ENCODE measurements around the gene PLEKHA8.

Gene PLEKHA8

DNA sequence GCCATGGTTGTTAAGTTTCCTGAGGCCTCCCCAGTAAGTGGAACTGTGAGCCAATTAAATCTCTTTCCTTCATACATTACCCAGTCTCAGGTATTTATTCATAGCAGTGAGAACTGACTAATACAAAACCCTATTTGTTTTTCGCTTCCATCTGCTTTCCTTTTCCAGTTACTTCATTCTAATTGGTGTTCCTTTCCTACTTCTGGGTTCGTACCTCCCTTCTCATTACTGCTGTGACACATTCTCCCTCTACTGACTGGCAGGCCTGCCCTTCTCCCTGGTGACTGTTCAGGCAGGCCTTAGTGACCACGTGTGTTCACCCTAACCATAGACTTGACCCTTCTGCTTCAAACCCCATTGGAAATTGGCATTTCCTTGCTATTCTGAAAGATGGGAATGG is 144.2 kb downstream of the PLEKHA8 start:
- DNase-seq = no peak

DNA sequence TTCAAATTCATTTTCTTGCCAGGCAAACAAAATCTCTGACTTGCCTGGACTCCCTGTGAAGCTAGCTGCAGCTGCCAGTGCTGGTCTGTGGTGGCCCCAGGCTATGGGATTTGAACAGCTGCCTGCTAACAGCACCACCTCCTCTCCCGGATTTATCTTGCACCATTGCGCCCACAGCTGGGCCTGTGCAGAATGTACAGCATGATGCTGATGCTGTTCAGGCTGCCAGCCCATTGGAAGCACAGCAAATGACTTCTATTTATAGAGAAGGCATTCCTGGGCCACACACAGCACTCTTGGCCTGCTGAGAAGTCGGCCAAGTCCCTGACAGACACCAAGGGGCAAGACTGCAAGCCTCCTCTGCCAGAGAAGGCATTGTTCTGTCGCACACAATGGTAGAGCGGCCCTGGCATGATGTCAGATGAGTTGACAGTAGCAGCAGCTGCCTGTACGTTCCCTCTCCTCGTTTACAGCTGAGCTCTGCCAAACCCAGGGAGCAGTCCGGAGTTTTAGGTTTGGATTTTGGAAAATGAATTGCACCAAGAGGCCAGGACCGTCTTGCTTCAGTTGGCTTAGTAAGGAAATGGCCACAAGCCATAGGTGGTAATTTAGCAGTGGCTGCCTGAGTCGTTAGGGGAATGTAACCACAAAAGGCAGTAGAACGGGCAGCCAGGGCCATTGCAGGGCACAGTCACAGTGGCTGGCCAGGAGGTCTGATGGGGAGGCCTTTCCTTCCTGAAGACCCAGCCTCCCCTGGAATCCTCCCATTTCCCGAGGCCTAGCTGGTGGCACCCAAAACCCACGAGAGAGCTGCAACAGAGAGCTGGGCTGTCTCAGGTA is 145.1 kb downstream of the PLEKHA8 start:
- peak; percentile 86 for DNase-seq

DNA sequence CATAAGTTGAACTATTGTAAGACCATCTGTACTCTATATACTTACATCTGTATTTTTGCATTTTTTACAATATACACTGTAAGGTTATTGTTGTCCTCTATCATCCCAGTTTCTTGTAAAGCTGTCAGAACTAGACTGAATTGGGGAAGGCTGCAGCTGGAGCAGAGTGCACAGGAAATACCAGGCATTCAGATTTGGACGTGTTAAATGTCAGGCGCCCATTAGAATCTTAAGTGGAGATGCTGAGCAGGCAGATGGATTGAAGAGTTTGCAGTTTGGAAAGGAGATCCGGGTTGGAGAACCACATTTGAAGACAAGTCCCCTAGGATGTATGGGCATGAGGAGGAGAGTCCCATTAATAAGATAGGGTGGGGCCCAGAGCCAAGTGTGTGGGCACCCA is 147.0 kb downstream of the PLEKHA8 start:
- peak; percentile 31 for DNase-seq

DNA sequence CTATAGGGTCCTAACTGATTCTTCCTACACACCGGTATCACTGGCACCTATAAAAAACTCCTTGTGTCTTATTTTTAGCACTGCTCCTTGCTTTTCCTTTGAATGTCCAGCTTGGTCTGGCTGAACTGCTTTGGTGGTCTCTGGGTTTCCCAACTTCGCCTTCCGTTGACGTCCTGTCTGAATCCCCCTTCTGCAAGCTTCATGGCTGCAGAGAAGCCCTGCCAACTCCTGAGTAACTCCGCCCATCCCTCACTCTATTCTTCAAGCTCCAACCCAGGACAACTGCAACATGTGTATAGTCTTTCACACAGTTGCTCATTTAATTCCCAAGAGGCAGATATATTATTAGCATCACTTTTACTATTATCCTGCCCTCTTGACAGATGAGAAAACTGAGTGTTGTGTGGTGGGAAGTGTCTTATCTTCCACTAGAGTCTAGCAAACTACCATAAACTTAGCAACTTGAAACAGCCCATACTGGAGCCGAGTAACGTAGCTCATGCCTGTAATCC is 147.5 kb downstream of the PLEKHA8 start:
- DNase-seq = no peak

DNA sequence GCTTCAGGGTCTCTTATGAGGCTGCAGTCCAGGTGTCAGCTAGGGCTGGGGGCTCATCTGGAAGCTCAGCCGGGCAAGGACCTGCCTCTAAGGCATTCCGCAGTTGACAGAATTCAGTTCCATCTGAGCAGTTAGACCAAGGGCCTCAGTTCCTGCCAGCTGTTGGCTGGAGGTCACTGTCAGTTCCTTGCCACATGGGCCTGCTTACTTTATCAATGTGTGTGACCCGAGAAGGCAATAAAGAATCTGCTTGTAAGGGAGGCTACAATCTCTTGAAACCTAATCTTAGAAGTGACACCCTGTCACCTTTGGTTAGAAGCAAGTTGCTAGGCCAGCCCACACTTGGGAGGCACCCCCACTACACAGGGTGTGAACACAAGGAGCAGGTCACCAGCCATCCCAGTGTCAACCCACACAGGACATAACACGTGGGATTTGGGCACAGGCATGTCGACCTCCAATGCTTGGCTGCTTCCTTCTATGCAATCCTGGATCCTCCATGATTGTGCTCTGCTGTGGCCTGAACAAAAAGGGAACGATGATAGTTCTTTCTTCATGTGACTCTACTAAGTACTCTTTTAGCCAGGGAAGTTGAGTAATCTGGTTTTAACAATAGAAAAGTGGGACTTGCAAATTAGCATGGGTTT is 148.4 kb downstream of the PLEKHA8 start:
- DNase-seq = no peak

DNA sequence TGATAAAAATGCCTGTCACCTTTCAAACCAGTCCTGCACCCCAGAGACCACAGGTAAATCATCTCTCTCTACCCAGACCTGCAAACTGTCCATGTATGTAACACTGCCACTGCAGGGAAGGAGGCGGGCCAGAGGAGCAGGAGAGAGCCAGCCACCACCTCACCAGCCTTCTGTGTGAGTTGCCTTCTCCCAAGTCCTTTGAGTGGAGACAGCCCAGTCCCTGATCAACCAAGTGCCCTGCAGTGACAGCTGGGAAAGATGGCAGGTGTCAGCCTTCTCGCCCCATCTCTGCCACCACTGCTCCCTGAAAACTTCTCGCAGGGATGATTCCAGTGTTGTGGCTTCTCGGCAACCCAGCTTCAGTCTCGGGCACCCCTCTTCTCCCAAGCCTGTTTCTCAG is 149.0 kb downstream of the PLEKHA8 start:
- no peak for DNase-seq

DNA sequence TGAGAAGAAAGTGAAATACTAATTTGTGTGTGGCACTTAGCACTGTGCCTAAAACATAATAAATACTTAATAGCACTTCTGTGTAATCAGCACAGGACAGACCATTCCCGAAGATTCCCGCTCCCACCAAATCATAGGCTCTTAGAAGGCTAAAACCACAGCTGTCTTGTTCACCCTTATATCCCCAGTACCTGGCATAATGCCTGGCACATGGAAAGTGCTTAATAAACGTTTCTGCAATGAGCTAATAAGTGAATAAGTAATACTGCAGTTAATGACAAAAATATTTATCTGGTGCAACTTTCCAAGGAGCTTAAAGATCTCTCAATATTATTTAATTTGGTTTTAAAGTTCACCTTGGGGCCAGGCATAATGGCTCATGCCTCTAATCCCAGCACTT is 149.8 kb downstream of the PLEKHA8 start:
- DNase-seq = no peak

DNA sequence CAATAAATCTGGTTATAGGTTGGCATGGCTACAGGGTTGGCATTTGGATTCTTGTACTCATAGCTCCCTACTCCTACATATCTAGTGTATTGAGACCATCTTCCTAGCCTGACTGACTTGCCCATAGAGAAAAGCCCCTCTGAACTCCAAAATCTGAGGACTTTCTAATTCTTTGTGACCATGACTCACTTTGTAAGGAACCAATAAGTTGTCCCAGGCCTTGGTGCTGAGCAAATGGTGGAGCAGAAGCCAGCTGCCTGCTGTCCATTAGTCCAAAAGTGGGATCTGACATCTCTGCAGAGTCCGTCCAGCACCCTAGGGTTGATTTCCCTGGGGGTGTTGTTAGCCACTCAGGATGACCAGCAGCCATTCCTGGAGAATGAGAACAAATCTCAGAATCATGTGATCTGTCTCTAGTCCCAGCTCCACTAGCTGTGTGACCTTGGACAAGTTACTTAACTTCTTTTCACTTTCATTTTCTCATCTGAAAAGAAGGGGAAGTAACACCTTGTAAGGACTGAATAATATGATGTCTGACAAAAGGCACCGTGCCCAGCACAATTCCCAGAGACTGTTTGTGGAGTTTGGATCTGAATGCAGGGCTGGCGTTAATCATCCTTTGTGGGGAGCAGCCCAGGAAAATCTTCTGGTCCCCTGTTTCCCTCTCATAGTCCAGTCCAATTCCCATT is 150.7 kb downstream of the PLEKHA8 start:
- DNase-seq = no peak
